RWPE2 (cell line): ENCODE results near the gene TICAM2.
A peak's percentile ranks its signal among the peaks of the same experiment; 100 is the strongest.
"Not testable (repeated sequence)": the region's sequence is repeated elsewhere in the genome, so short reads cannot be mapped to it uniquely, and the experiment has no call there.

Source experiments
- ATAC-seq: fragments of 200-7000 bp; cut with Tn5 transposase; 3 replicates; pipeline ENCODE4 v1.9.1; 2021; ENCODE audit warnings: low read depth
- DNase-seq: peaks from one replicate; pipeline ENCODE4 v3.0.0-alpha.2; 2020; ENCODE audit warnings: low spot score
- H3K27ac ChIP-seq: fragments of 450-650 bp; 2 replicates; pipeline ENCODE4 v1.5.1; 2017; ENCODE audit warnings: mild to moderate bottlenecking; ENCODE audit not compliant: poor library complexity, severe bottlenecking
- H3K27me3 ChIP-seq: fragments of 250-450 bp; sonication (Bioruptor Pico); 2 replicates; pipeline ENCODE4 v1.5.1; 2021; ENCODE audit warnings: mild to moderate bottlenecking, moderate library complexity; ENCODE audit not compliant: insufficient read depth, poor library complexity, severe bottlenecking
- H3K36me3 ChIP-seq: fragments of 250-450 bp; sonication (Bioruptor Pico); 2 replicates; pipeline ENCODE4 v1.5.1; 2020; ENCODE audit warnings: low read depth, mild to moderate bottlenecking, moderate library complexity
- H3K4me1 ChIP-seq: fragments of 250-450 bp; sonication (Bioruptor Pico); 2 replicates; pipeline ENCODE4 v1.5.1; 2021; ENCODE audit warnings: mild to moderate bottlenecking, moderate library complexity; ENCODE audit not compliant: insufficient read depth, poor library complexity, severe bottlenecking
- H3K4me3 ChIP-seq: fragments of 250-450 bp; sonication (Bioruptor Pico); 2 replicates; pipeline ENCODE4 v1.5.1; 2021; ENCODE audit warnings: mild to moderate bottlenecking, moderate library complexity; ENCODE audit not compliant: severe bottlenecking
- H3K9me3 ChIP-seq: fragments of 250-450 bp; sonication (Bioruptor Pico); 2 replicates; pipeline ENCODE4 v1.5.1; 2021; ENCODE audit warnings: mild to moderate bottlenecking, moderate library complexity; ENCODE audit not compliant: severe bottlenecking
- CTCF ChIP-seq: fragments of 450-650 bp; IDR thresholded peaks from one replicate; pipeline ENCODE4 v1.5.1; 2017; ENCODE audit warnings: mild to moderate bottlenecking, moderate library complexity; ENCODE audit not compliant: poor library complexity, severe bottlenecking

TICAM2 gene

GRCh38 chr5:115601701-115602590 is at the start of gene TICAM2:
Gene TICAM2 (minus strand): TSS chr5:115602479. CDS start chr5:115581256, 21,223 bp downstream.
- peak within 1 kb of the TSS; percentile 50 for H3K4me3 ChIP-seq
- H3K36me3 ChIP-seq: peaks cover 27% of the 10 kb centered on the region
- peak within 1 kb of the TSS; percentile 46 for H3K27ac ChIP-seq
- peak; percentile 55 for TF ChIP-seq CTCF
- H3K9me3 ChIP-seq: no peaks in the 10 kb centered on the region
- peak; percentile 75 for ATAC-seq
- peak; percentile 61 for DNase-seq
- H3K4me1 ChIP-seq: peaks cover 21% of the 10 kb centered on the region
- H3K27me3 ChIP-seq: no peaks in the 10 kb centered on the region

DNA sequence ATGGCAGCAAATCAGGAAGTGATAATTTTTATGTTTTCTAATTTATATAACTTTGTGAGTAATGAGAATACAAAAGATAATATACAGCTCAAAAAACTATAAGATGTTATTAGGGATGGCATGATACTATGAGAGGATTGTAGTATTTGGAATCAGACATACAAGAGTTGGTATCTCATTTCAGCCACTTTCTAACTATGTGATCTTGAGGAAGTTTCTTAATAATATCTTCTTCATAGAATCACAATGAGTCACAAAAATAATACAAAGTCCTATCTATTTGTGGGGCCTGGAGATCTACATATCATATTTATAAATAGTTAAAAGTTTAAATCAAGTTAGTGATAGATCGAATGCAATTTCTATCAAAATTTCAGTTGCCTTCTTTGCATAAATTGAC is 47.3 kb upstream of the TICAM2 start:
- H3K27me3 ChIP-seq: no peaks in the 10 kb centered on the region
- H3K36me3 ChIP-seq: no peaks in the 10 kb centered on the region
- no peak for DNase-seq
- H3K27ac ChIP-seq: no peak overlapping the region
- H3K4me1 ChIP-seq: peaks cover 4% of the 10 kb centered on the region
- ATAC-seq: no peak
- no peak for TF ChIP-seq CTCF
- H3K9me3 ChIP-seq: no peaks in the 10 kb centered on the region
- H3K4me3 ChIP-seq: no peak overlapping the region

- ATAC-seq: no peak
Measured at GRCh38 chr5:115648056-115648455, 45.8 kb upstream of the TICAM2 start.

DNA sequence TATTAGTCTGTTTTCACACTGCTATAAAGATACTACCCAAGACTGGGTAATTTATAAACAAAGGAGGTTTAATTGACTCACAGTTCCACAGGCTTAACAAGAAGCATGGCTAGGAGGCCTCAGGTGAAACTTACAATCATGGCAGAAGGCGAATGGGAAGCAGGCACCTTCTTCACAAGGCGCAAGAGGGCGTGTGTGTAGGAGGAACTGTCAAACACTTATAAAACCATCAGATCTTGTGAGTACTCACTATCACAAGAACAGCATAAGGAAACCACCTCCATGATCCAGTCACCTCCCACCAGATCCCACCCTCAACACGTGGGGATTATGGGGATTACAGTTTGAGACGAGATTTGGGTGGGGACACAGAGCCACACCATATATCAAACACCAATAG is 43.1 kb upstream of the TICAM2 start:
- H3K27me3 ChIP-seq, H3K9me3 ChIP-seq, H3K4me3 ChIP-seq, H3K36me3 ChIP-seq, ATAC-seq, DNase-seq, H3K4me1 ChIP-seq, H3K27ac ChIP-seq: not testable (repeated sequence)

More at GRCh38 chr5:115648056-115648455, 45.8 kb upstream of the TICAM2 start:
- no peak for DNase-seq
- H3K27me3 ChIP-seq: no peaks in the 10 kb centered on the region
- no peaks in the 10 kb centered on the region for H3K36me3 ChIP-seq
- peaks cover 4% of the 10 kb centered on the region for H3K4me1 ChIP-seq
- no peak for TF ChIP-seq CTCF
- H3K4me3 ChIP-seq: no peak overlapping the region
- H3K27ac ChIP-seq: no peak overlapping the region
- no peaks in the 10 kb centered on the region for H3K9me3 ChIP-seq

DNA sequence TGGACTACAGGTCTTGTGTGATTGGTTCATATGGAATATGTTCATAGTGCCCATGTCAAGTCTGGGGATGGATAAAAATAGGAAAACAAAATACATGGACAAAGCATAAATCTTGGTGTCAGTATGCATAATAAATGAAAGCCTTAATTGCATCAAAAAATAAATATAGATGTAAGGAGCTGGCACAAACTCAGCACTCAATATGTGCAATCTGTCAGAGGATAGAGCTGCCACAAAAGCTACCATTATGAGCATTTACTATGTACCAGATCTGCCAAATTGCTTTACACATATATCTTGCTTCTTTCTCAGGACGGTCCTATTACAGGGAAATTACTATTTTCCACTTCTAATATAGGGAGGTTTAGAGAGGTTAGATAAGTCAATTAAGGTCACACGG is 41.8 kb upstream of the TICAM2 start:
- TF ChIP-seq CTCF: no peak
- Histone ChIP-seq H3K9me3 (no peaks in the 10 kb centered on the region), H3K4me3 (no peak overlapping the region), H3K36me3 (no peaks in the 10 kb centered on the region), H3K27ac (no peak overlapping the region), H3K4me1 (no peaks in the 10 kb centered on the region), H3K27me3 (no peaks in the 10 kb centered on the region)
- DNase-seq (no peak), ATAC-seq (no peak)
